NT2/D1 (cell line): ENCODE measurements around the gene SGMS2.

Experiments
- DNase-seq: peaks from one replicate; pipeline ENCODE4 v3.0.0-alpha.2; 2011; ENCODE audit warnings: low read depth, low spot score
- H3K27me3 ChIP-seq: 2 replicates; pipeline ENCODE4 v1.6.0; 2011; ENCODE audit warnings: mild to moderate bottlenecking; ENCODE audit not compliant: insufficient read length, insufficient read depth
- H3K36me3 ChIP-seq: 2 replicates; pipeline ENCODE4 v1.6.1; 2011; ENCODE audit warnings: mild to moderate bottlenecking, low read length, mixed read lengths; ENCODE audit not compliant: insufficient read depth, insufficient read length
- H3K4me1 ChIP-seq: 2 replicates; pipeline ENCODE4 v1.5.1; 2011; ENCODE audit not compliant: insufficient read depth, insufficient read length
- H3K4me3 ChIP-seq: 2 replicates; pipeline ENCODE4 v1.5.1; 2011; ENCODE audit warnings: low read depth; ENCODE audit not compliant: insufficient read length
- H3K9ac ChIP-seq: 2 replicates; pipeline ENCODE4 v1.6.0; 2011; ENCODE audit warnings: low read depth; ENCODE audit not compliant: insufficient read length
- H3K9me3 ChIP-seq: 2 replicates; pipeline ENCODE4 v1.5.1; 2011; ENCODE audit warnings: mild to moderate bottlenecking, low read length; ENCODE audit not compliant: insufficient read depth
- SUZ12 ChIP-seq: IDR thresholded peaks from 2 replicates; pipeline ENCODE4 v1.6.1; 2011; ENCODE audit not compliant: insufficient read length, insufficient read depth; ENCODE audit errors: extremely low read depth
- YY1 ChIP-seq: IDR thresholded peaks from 2 replicates; pipeline ENCODE4 v1.6.1; 2011; ENCODE audit not compliant: insufficient read length, insufficient read depth
- ZNF274 ChIP-seq: IDR thresholded peaks from 2 replicates; pipeline ENCODE4 v1.6.1; 2011; ENCODE audit warnings: mild to moderate bottlenecking, low read depth, low read length

The SGMS2 gene

DNA sequence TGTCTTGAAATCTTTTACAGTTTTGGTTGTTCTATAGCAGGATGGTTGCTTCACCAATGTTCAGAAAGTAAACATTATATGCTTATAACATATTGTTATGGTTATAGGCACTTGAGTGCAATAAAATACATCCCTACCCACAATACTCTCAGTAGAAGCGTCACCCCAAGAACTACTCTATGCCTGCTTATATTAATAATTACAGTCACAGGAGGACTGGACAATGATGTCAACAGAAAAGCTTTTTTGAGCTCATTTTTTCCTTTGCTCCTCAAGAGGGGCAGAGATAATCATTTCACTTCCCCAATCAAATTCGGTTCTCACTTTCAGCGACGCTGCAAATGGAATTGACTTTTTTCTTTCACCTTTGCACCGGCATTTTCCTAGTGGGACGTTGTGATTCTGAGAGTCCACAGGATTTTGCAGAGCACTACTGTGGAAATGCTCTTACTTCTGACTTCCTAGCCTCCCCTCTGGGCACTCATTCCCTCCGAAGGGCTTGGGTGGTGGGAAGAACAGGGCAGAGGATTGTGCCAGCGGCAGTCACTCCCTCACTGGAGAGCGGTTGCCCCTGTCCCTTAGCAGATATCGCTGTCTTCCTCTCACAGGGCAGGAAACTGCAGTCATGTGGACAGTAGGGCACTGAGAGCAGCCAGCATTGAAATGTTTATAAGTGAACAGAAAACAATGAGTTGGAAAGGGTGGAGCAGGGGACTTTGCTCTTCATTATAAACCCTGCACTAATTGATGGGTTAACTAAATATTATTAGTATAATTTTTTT lies 24.9 kb upstream of the SGMS2 start:
- DNase-seq: no peak
- H3K4me1 ChIP-seq: no peaks in the 10 kb centered on the region
- no peak overlapping the region for H3K9ac ChIP-seq
- no peaks in the 10 kb centered on the region for H3K9me3 ChIP-seq
- no peaks in the 10 kb centered on the region for H3K27me3 ChIP-seq
- TF ChIP-seq SUZ12 (no peak), ZNF274 (no peak), YY1 (no peak)
- no peaks in the 10 kb centered on the region for H3K36me3 ChIP-seq
- H3K4me3 ChIP-seq: no peak overlapping the region

DNA sequence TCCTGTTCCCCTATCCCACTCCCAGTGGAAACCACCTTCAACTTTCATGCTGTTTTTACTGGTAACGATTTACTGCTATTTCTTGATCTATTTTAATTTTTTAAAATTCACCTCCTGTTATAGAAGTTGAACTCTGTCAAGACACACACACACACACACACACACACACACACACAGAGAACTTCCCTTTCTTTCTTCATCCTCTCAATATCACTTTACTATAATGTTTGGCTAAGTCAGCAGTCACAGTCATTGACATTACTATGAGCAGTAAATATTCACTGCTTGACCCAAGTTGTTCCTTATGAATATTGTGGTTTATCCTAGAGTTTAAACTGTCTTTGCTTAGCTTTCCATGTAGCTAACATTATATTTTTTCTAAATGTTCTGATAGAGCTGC lies 24.0 kb upstream of the SGMS2 start:
- no peaks in the 10 kb centered on the region for H3K4me1 ChIP-seq
- H3K9ac ChIP-seq: no peak overlapping the region
- TF ChIP-seq SUZ12: no peak
- TF ChIP-seq ZNF274: no peak
- no peak for TF ChIP-seq YY1
- DNase-seq: no peak
- no peaks in the 10 kb centered on the region for H3K36me3 ChIP-seq
- no peaks in the 10 kb centered on the region for H3K9me3 ChIP-seq
- H3K27me3 ChIP-seq: no peaks in the 10 kb centered on the region
- no peak overlapping the region for H3K4me3 ChIP-seq

DNA sequence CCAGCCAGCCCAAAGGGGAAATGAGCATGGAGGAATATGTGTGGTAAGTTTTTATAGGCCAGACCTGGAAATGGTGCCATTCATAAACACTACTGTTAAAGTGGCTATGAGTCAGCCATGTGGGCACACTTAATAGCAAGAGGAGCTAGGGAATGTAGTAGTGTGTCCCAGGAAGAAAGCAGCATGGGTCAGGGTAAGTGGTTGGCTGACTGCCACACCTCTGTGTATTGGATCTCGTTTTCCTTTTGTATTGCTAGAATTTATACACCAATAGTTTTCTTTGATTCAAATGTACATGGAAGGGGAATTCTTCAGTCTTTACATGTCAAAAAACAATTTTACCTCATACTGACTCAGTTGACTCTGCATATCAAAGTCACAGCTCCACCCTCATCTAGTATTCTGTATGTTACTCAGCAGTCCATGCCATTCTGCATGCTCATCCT lies 22.9 kb upstream of the SGMS2 start:
- H3K36me3 ChIP-seq: no peaks in the 10 kb centered on the region
- no peak overlapping the region for H3K9ac ChIP-seq
- no peak for DNase-seq
- no peak overlapping the region for H3K4me3 ChIP-seq
- H3K27me3 ChIP-seq: no peaks in the 10 kb centered on the region
- TF ChIP-seq SUZ12 (no peak), ZNF274 (no peak), YY1 (no peak)
- no peaks in the 10 kb centered on the region for H3K4me1 ChIP-seq
- H3K9me3 ChIP-seq: no peaks in the 10 kb centered on the region

DNA sequence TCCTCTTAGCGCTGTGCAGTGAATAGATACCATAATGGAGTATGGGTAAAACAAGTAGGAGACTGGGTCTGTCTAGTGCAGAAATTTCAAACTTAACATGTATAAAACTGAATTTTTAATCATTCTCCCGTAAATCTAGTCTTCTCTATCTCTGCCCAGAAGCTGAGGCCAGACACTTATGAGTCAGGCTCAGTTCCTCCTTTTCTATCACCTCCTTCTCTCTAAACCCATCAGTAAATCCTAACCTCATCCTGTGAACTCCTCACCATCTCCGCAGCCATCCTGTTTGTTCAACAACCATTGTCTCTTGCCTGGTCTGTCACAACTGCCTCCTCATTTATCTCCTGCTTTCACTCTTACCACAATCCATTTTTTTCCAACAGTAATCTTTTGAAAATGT lies 19.8 kb upstream of the SGMS2 start:
- TF ChIP-seq YY1 (no peak), ZNF274 (no peak), SUZ12 (no peak)
- DNase-seq: no peak
- Histone ChIP-seq H3K9me3 (no peaks in the 10 kb centered on the region), H3K9ac (no peak overlapping the region), H3K4me3 (no peak overlapping the region), H3K36me3 (no peaks in the 10 kb centered on the region), H3K4me1 (no peaks in the 10 kb centered on the region), H3K27me3 (no peaks in the 10 kb centered on the region)

DNA sequence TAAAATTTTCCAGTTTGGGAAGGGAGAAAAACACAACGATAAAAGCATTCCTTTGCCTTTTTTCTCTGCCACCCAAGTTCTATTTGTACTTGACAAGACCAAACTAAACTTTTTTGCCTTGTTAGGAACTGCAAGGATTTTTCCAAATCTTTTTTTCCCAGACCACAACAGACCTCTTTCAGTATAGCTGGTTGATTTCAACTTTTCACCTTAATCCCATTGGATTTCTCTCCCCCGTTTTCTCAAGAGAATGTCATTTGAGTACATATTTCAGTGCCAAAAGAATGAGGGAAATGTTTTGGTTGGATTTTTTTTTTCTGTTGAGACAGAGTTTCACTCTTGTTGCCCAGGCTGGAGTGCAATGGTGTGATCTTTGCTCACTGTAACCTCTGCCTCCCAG lies 18.5 kb upstream of the SGMS2 start:
- Histone ChIP-seq H3K36me3 (no peaks in the 10 kb centered on the region), H3K4me1 (no peaks in the 10 kb centered on the region), H3K27me3 (no peaks in the 10 kb centered on the region), H3K4me3 (no peak overlapping the region), H3K9ac (no peak overlapping the region), H3K9me3 (no peaks in the 10 kb centered on the region)
- TF ChIP-seq ZNF274: no peak
- TF ChIP-seq YY1: no peak
- TF ChIP-seq SUZ12: no peak
- no peak for DNase-seq

DNA sequence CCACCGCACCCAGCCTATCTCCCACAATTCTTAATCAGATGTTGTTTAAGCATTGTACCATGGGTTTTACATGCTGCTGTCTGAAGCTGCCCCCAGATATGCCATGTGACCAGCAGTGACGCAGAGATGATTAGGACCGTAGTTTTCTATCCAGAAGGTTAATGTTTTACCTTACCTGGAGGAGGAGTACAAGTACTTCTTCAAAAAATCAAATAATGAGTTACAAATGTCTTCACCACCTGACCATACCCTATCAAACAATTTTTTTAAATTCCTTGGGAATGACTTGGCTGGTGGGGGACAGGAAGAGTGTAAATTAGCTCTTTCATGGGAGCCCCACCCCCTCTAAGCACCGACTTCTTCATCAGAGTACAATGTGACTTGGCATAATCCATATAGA lies 16.2 kb upstream of the SGMS2 start:
- H3K27me3 ChIP-seq: no peaks in the 10 kb centered on the region
- no peak overlapping the region for H3K4me3 ChIP-seq
- DNase-seq: no peak
- no peaks in the 10 kb centered on the region for H3K4me1 ChIP-seq
- H3K36me3 ChIP-seq: no peaks in the 10 kb centered on the region
- H3K9me3 ChIP-seq: no peaks in the 10 kb centered on the region
- no peak for TF ChIP-seq SUZ12
- no peak for TF ChIP-seq YY1
- TF ChIP-seq ZNF274: no peak
- no peak overlapping the region for H3K9ac ChIP-seq

DNA sequence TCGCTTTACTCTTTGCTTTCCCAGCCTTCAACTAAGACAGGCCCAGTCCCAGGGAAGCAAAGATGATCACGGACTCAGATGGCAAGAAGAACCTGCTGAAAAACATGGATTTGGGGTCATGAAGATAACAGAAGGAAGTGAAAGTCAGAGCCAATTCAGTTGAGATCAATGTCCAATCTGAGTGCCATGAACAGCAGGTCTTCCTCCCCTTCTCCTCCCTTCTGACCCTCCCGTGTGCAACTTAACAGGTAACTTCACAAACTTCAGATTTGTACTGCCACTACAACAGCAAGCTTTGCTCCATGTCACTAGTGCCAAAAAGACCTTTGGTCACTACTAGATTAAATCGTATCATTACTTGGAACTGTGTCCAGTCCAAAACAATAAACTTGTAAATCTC lies 15.5 kb upstream of the SGMS2 start:
- no peaks in the 10 kb centered on the region for H3K36me3 ChIP-seq
- no peak for DNase-seq
- no peaks in the 10 kb centered on the region for H3K27me3 ChIP-seq
- H3K9ac ChIP-seq: no peak overlapping the region
- no peak overlapping the region for H3K4me3 ChIP-seq
- no peaks in the 10 kb centered on the region for H3K4me1 ChIP-seq
- no peaks in the 10 kb centered on the region for H3K9me3 ChIP-seq
- no peak for TF ChIP-seq ZNF274
- no peak for TF ChIP-seq YY1
- no peak for TF ChIP-seq SUZ12
